Activated CD4-positive, alpha-beta T cell treated with anti-CD3 and anti-CD28 coated beads, Interleukin-2, amount 10 ng/mL, durations not matched to agents 24 days and 14 days (primary cell): Measurements from ENCODE around the gene RCL1. TPM values are rescaled to one million over a fixed set of nuclear protein-coding genes. Genes with fewer than 3 reads are reported as not detected.
"Not testable (repeated sequence)": the region's sequence is repeated elsewhere in the genome, so short reads cannot be mapped to it uniquely, and the experiment has no call there.

Source experiments
- DNase-seq: peaks from one replicate; pipeline ENCODE4 v3.0.0; 2022
- H3K27ac Mint-ChIP-seq: one replicate; pipeline ENCODE4 v1.8.0; 2022; ENCODE audit warnings: mild to moderate bottlenecking, mixed read lengths
- H3K27me3 Mint-ChIP-seq: one replicate; pipeline ENCODE4 v1.8.0; 2022; ENCODE audit warnings: mixed read lengths
- H3K36me3 Mint-ChIP-seq: one replicate; pipeline ENCODE4 v1.8.0; 2022; ENCODE audit warnings: low read depth, mild to moderate bottlenecking, mixed read lengths
- H3K4me1 Mint-ChIP-seq: one replicate; pipeline ENCODE4 v1.8.0; 2021; ENCODE audit warnings: mixed read lengths
- H3K4me3 Mint-ChIP-seq: one replicate; pipeline ENCODE4 v1.8.0; 2022; ENCODE audit warnings: mild to moderate bottlenecking, moderate library complexity, mixed read lengths
- H3K9me3 Mint-ChIP-seq: one replicate; pipeline ENCODE4 v1.8.0; 2021; ENCODE audit warnings: mixed read lengths
- intact Hi-C: fragments of 100-400 bp; cut with micrococcal nuclease; formaldehyde crosslinking; loops from one replicate; pipeline ENCODE4 v1.15.1; 2023
- total RNA-seq: library from RNA; stranded (reverse); gene quantifications from 2 replicates; pipeline ENCODE4 v1.2.3, GENCODE V29; 2022

RCL1 gene
- total RNA-seq, 1 donor from 2014 or later = 44.6 TPM

DNA sequence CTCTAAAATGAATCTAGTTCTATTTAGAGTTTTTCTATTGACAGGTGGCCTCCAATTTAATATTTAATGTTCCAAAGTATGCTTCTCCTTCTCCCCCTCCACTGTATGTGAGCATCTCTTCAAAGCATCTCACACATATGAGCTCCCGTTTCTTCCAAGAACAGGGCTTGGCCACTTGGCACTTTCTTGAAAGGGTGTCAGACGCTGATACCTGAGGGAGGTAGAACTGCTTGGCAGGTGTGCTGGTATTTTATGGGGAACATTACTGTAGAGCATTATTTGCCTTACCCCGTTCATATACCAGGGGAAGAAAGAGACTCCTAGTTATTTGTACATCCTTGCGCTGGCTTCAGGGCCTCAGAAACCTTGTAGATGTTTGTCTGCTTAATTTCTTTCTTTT lies 1.9 kb downstream of the RCL1 start:
- H3K4me3 Mint-ChIP-seq = peak overlapping the region; percentile 82

DNA sequence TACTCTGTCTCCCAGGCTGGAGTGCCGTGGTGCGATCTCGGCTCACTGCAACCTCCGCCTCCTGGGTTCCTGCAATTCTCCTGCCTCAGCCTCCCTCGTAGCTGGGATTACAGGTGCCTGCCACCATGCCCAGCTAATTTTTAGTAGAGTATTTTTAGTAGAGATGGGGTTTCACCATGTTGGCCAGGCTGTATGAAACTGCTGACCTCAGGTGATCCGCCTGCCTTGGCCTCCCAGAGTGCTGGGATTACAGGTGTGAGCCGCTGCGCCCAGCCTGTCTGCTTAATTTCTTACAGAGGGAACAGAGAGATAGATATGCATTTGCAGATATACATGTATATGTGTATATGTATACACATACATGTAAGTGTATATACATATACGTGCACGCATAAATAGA lies 2.4 kb downstream of the RCL1 start:
- Mint-ChIP-seq H3K4me1 (peaks cover 54% of the 10 kb centered on the region), H3K4me3 (peak overlapping the region; percentile 36), H3K27ac (peak overlapping the region; percentile 7), H3K36me3 (peaks cover 19% of the 10 kb centered on the region)
- H3K9me3 Mint-ChIP-seq, H3K27me3 Mint-ChIP-seq, intact Hi-C loops, DNase-seq: not testable (repeated sequence)

More for the DNA sequence above, 1.9 kb downstream of the RCL1 start:
- intact Hi-C loops = loop anchor here (5.0 kb wide), 3 partner anchors 117 to 1053 kb away; partner anchors contain the start of genes CDC37L1 and RIC1
- no peaks in the 10 kb centered on the region for H3K9me3 Mint-ChIP-seq
- DNase-seq = no peak
- peaks cover 7% of the 10 kb centered on the region for H3K27me3 Mint-ChIP-seq
- no peak overlapping the region for H3K27ac Mint-ChIP-seq
- peaks cover 16% of the 10 kb centered on the region for H3K36me3 Mint-ChIP-seq
- peaks cover 57% of the 10 kb centered on the region for H3K4me1 Mint-ChIP-seq

DNA sequence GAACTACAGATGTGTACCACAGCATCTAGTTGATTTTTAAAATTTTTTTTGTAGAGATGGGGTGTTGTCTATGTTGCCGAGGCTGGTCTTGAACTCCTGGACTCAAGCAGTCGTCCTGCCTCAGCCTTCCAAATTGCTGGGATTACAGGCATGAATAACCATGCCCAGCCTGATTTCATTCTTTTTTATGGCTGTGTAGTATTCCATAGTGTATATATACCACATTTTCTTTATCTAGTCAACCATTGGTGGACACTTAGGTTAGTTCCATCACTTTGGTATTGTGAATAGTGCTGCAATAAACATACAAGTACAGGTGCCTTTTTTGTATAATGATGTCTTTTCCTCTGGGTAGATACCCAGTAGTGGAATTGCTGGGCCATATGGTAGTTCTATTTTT lies 3.8 kb downstream of the RCL1 start:
- intact Hi-C loops = no loop called here
- Mint-ChIP-seq H3K4me3 (no peak overlapping the region), H3K9me3 (no peaks in the 10 kb centered on the region), H3K27ac (no peak overlapping the region), H3K36me3 (peaks cover 20% of the 10 kb centered on the region), H3K27me3 (no peaks in the 10 kb centered on the region), H3K4me1 (peaks cover 48% of the 10 kb centered on the region)
- no peak for DNase-seq

DNA sequence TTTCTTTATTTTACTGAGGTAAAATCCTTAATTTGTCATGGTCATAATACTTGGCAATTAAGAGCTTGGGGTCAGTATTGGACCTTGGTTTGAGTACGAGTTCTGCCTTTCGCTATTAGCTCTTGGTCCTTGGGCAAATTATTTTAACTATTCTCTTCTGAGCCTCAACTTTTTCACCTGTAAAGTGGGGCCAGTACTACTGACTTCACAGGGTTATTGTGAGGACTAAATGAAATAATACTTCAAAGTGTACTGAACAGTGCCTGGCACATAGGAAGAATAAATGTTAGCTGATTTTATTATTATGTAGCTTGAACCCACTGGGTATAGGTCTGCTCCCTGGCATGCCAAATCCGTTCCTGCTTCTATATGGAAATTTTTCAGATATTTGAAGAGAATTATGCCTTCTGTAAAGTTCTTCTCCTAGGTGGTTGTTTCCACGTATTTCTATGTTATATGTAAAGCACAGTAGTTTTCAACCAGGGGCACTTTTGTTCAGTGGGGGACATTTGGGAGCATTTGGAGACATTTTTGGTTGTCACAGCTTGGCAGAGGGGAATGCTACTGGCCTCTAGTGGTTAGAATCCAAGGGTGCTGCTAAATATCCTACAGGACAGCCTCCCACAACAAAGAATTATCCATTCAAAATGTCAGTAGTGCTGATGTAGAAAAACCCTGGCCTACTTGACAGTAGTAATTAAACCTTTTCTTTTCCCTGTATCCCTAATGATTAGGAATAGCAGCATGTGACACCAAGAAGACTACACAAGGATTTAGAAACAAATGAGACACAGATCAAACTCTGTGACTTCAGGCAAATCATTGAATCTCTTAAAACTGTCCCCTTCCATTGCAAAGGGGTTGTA lies 4.5 kb downstream of the RCL1 start:
- Mint-ChIP-seq H3K4me3 (no peak overlapping the region), H3K27me3 (no peaks in the 10 kb centered on the region), H3K4me1 (peaks cover 43% of the 10 kb centered on the region), H3K9me3 (no peaks in the 10 kb centered on the region), H3K36me3 (peaks cover 20% of the 10 kb centered on the region), H3K27ac (no peak overlapping the region)
- intact Hi-C loops = no loop called here
- peak; percentile 57 for DNase-seq

DNA sequence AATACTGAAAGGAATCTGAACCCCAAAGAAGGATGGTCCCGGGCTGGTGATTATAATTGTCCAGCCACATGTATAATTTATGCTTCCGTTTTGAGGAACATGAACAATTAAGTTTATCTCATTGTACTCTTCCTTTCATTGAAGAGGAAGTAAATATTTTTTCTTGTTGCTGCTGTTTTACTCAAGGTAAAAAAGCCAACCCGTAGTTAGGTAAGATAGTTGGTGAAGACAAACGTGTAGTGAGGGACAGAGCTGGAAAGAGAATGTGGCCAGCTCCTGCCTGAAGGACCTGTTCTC lies 5.1 kb downstream of the RCL1 start:
- Mint-ChIP-seq H3K27me3 (no peaks in the 10 kb centered on the region), H3K9me3 (no peaks in the 10 kb centered on the region), H3K4me1 (peaks cover 43% of the 10 kb centered on the region), H3K27ac (no peak overlapping the region), H3K4me3 (no peak overlapping the region), H3K36me3 (peaks cover 20% of the 10 kb centered on the region)
- intact Hi-C loops = no loop called here
- no peak for DNase-seq

DNA sequence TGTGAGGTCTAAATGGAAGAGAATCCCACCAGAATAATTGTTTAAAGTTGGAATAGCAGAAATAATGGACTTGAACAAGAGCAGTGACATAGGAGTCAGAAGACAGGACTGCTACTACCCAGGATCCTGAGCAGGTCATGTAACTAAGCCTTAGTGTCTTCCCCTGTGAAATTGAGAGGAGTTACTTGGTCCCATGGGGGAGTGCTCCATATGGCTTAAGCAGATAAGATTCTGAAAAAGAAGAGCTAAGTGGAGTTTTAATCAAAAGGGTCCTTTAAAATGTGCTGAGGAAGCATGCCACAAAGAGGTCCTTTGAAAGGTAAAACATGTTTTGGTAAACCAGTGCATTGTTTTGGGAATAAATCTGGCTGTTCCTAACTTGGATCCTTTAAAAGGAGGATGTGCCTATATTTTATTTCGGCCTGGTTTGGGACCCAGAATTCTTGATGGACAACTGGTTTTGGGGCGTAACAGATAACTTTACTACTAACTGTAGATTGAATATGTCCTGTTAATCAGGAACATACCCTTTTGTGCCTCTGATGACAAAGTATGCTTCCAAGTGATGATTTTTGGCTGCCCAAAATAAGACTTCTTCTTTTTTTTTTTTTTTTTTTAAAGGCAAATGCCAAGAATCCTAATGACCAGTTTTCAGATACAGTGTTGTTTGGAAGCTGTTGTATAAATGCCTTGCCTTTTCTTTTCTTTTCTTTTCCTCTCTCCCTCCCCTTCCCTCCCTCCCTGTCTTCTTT lies 5.7 kb downstream of the RCL1 start:
- Mint-ChIP-seq H3K9me3 (no peaks in the 10 kb centered on the region), H3K36me3 (peaks cover 27% of the 10 kb centered on the region), H3K27me3 (no peaks in the 10 kb centered on the region), H3K4me3 (no peak overlapping the region), H3K27ac (no peak overlapping the region), H3K4me1 (peaks cover 43% of the 10 kb centered on the region)
- intact Hi-C loops = no loop called here
- DNase-seq = no peak

DNA sequence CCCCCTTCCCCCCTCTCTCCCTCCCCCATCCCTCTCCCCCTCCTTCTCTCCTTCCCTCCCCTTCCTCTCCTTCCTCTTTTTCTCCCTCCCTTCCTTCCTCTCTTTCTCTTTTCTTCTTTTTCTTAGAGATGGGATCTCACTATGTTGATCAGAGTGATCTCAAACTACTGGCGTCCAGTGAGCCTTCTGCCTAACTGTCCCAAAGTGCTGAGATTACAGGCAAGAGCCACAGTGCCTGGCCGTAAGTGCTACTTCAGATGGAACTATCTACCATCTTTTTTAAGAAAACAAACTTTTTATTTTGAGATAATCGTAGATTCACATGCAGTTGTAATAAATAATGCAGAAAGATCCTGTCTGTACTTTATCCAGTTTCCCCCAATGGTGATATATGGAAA lies 6.3 kb downstream of the RCL1 start:
- Mint-ChIP-seq H3K4me1 (peaks cover 44% of the 10 kb centered on the region), H3K27ac (peak overlapping the region; percentile 45), H3K9me3 (no peaks in the 10 kb centered on the region), H3K36me3 (peaks cover 31% of the 10 kb centered on the region), H3K4me3 (no peak overlapping the region), H3K27me3 (no peaks in the 10 kb centered on the region)
- intact Hi-C loops = no loop called here
- no peak for DNase-seq

DNA sequence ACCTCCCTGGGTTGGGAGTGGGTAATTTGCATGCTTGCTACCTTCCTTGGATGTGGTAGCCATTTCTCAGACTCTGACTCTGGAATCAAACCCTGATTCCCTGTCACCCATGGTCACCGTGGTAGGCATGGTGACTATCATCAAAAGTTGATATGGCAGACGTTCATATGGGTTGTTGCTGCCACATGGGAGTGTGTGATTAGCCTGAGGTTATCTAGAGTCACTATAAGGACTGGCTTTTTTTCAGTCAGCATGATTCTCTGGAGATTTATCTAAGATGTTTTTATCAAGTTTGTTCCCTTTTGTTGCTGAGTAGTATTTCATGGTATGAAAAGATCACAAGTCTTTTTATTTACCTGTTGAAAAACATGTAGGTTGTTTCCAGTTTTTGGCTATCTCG lies 7.0 kb downstream of the RCL1 start:
- Mint-ChIP-seq H3K4me1 (peaks cover 38% of the 10 kb centered on the region), H3K36me3 (peaks cover 32% of the 10 kb centered on the region), H3K4me3 (no peak overlapping the region), H3K27me3 (no peaks in the 10 kb centered on the region), H3K9me3 (no peaks in the 10 kb centered on the region), H3K27ac (no peak overlapping the region)
- intact Hi-C loops = no loop called here
- DNase-seq = no peak

DNA sequence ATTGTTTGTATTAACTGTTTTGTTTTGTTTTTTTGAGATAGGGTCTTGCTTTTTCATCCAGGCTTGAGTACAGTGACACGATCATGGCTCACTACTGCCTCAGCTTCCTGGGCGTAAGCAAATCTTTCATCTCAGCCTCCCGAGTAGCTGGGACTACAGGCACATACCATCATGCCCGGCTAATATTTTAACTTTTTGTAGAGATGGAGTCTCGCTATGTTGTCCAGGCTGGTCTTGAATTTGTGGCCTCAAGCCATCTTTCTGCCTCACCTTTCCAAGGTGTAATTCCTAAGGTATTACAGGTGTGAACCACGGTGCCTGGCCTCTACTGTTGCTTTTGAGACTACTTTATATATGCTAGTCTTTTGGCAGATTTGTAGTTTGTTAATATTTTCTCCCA lies 8.4 kb downstream of the RCL1 start:
- H3K27me3 Mint-ChIP-seq = no peaks in the 10 kb centered on the region
- intact Hi-C loops = no loop called here
- H3K36me3 Mint-ChIP-seq = peaks cover 40% of the 10 kb centered on the region
- DNase-seq = no peak
- no peak overlapping the region for H3K4me3 Mint-ChIP-seq
- H3K9me3 Mint-ChIP-seq = peaks cover 9% of the 10 kb centered on the region
- H3K27ac Mint-ChIP-seq = no peak overlapping the region
- H3K4me1 Mint-ChIP-seq = peaks cover 28% of the 10 kb centered on the region

DNA sequence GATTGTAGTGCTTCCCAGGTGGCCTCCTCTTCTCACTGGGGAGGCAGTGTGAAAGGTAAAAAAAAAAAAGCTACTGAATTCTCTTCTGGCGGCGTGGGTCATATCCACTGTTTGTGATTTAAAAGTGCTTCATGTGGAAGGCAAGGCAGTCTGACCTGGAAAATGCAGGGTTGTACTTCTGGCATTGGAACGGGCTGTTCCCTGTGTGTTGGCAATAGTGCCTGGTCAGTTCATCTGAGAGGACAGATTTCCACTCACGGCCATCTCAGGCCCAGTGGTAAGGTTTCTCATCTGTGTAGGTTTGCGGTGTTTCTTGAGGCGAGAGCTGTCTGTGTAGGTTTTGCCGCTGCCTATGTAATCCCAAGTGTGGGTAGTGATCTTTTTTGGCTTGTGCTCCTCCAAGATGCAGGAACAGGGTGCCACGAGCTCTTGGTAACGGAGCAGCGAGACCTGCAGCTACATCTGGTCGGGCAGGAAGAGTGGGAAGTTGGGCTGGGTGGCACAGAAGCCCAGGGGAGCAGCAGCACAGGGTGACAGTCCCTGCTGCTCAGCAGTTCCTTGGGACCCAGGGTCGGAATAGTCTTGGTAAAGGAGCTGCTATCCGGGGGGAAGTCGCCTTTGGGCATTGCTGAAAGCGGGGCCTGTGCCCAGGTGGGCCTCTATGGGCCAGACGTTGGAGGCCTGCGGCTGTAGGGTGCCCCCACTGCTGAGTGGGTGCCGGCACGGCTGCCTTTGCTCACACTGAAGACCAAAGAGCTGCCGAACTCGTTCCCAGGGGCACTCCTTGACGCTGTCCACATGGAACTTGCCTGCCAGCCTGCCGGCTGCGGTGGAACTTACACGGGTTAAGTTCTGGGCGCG lies 11.2 kb downstream of the RCL1 start:
- H3K27me3 Mint-ChIP-seq = no peaks in the 10 kb centered on the region
- H3K27ac Mint-ChIP-seq = no peak overlapping the region
- DNase-seq = no peak
- intact Hi-C loops = no loop called here
- H3K36me3 Mint-ChIP-seq = peaks cover 54% of the 10 kb centered on the region
- H3K9me3 Mint-ChIP-seq = peaks cover 21% of the 10 kb centered on the region
- H3K4me1 Mint-ChIP-seq = peaks cover 18% of the 10 kb centered on the region
- no peak overlapping the region for H3K4me3 Mint-ChIP-seq

DNA sequence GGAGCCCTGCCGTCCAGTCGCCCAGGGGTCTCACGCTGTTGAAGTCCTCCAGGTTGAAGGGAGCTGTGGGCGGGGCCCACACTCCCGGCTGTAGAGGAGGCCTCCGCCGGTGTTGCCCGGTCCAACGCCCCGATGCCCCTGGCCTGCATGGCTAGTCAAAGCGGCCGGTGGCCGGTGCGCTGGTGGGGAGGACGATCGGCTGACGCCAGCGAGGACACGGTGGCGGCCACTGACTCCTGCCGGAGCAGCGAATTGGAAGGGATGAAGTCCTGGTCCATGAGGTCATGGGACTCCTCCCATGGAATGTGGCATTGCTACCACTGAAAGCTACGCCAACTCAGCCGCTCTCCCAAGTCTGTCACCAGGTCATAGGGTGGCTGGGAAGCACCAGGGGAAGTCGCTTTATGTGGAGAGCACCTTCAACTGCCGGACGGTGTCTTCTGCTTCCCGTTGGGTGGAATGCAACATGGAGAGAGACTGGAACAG lies 11.8 kb downstream of the RCL1 start:
- no peak for DNase-seq
- intact Hi-C loops = no loop called here

DNA sequence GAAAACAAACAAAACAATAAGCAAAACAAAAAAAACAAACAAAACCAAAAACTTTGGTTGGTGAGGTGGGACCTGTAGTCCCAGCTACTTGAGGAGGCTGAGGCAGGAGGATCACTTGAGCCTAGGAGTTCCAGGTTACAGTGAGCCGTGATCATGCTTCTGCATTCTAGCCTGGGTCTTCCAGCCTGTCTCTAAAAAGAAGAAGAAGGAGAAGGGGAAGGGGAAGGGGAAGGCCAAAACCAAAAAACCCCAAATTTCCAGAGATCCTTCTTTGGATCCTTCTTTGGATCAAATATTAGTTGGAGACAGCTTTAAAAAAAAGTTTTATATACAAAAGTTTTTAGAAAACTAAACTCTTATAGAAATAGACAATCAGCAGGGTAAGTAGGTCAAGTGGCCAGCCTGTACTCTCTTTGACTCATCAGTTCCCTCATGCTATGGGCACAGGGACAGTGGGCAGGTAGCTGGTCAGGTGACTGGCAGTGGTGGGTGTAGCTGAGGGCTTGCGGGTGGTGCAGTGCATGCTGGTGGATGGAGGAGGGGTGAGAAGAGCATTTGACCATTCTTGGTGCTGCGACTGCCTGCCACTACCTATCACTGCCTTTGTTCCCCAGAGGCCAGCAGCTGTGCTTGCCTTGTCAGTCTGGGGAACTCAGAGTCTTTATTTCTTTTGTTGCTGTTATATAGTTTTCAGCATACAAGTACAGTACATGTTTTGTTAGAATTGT lies 12.6 kb downstream of the RCL1 start:
- Mint-ChIP-seq H3K27ac (no peak overlapping the region), H3K9me3 (peaks cover 21% of the 10 kb centered on the region), H3K27me3 (no peaks in the 10 kb centered on the region), H3K4me1 (peaks cover 16% of the 10 kb centered on the region), H3K4me3 (no peak overlapping the region), H3K36me3 (peaks cover 53% of the 10 kb centered on the region)
- intact Hi-C loops = no loop called here
- no peak for DNase-seq

More for the DNA sequence above, 11.8 kb downstream of the RCL1 start:
- Mint-ChIP-seq H3K36me3 (peaks cover 55% of the 10 kb centered on the region), H3K27me3 (no peaks in the 10 kb centered on the region), H3K9me3 (peaks cover 21% of the 10 kb centered on the region), H3K4me3 (no peak overlapping the region), H3K4me1 (peaks cover 14% of the 10 kb centered on the region), H3K27ac (no peak overlapping the region)

DNA sequence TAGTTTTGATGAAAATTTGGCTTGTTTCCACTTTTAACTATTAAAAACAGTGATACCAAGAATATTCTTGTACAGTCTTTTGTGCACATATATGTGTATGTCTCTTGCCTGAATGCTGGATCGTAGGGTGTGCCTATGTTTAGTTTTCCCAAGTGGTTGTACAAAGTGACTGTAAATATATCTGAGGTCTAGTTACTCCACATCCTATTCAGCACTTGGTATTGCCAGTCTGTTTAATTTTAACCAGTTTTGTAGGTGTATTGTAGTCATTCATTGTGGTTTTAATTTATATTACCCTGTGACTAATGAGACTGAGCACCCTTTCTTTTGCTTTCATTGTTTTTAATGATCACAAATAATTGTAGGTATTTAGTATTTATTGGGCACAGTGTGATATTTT lies 17.8 kb downstream of the RCL1 start:
- no peak overlapping the region for H3K27ac Mint-ChIP-seq
- peaks cover 20% of the 10 kb centered on the region for H3K9me3 Mint-ChIP-seq
- intact Hi-C loops = no loop called here
- peaks cover 31% of the 10 kb centered on the region for H3K4me1 Mint-ChIP-seq
- no peak overlapping the region for H3K4me3 Mint-ChIP-seq
- H3K36me3 Mint-ChIP-seq = peaks cover 46% of the 10 kb centered on the region
- no peaks in the 10 kb centered on the region for H3K27me3 Mint-ChIP-seq
- DNase-seq = no peak
